HG03280 (cell line): ENCODE data around the gene PROB1.
"Not testable (repeated sequence)": the region's sequence is repeated elsewhere in the genome, so short reads cannot be mapped to it uniquely, and the experiment has no call there.

Source experiments
- ATAC-seq: cut with Tn5 transposase; IDR thresholded peaks from one replicate; pipeline ENCODE4 v1.9.1; 2021; ENCODE audit warnings: mild to moderate bottlenecking, moderate library complexity; ENCODE audit not compliant: unreplicated experiment

Gene PROB1

GRCh38 chr5:139379626-139380449 is 15.1 kb downstream of the PROB1 start:
- ATAC-seq = no peak

GRCh38 chr5:139378941-139379361 is 16.0 kb downstream of the PROB1 start:
- no peak for ATAC-seq

GRCh38 chr5:139378101-139378825 is 16.6 kb downstream of the PROB1 start:
- ATAC-seq = no peak

- no peak for ATAC-seq
Measured at GRCh38 chr5:139377226-139377625, 17.7 kb downstream of the PROB1 start.

GRCh38 chr5:139376364-139376763 is 18.5 kb downstream of the PROB1 start:
- ATAC-seq = no peak

- ATAC-seq = no peak
Measured at GRCh38 chr5:139374909-139375308, 20.0 kb downstream of the PROB1 start.

- no peak for ATAC-seq
Measured at GRCh38 chr5:139371482-139372435, 23.1 kb downstream of the PROB1 start.

- no peak for ATAC-seq
Measured at GRCh38 chr5:139369181-139369580, 25.7 kb downstream of the PROB1 start.

- ATAC-seq = no peak
Measured at GRCh38 chr5:139368613-139369012, 26.3 kb downstream of the PROB1 start.

- no peak for ATAC-seq
Measured at GRCh38 chr5:139364466-139364865, 30.4 kb downstream of the PROB1 start.

- ATAC-seq = no peak
Measured at GRCh38 chr5:139363937-139364336, 31.0 kb downstream of the PROB1 start.

- no peak for ATAC-seq
Measured at GRCh38 chr5:139361835-139362429, 33.0 kb downstream of the PROB1 start.

GRCh38 chr5:139360384-139360783 is 34.5 kb downstream of the PROB1 start:
- no peak for ATAC-seq

GRCh38 chr5:139358064-139358463 is 36.8 kb downstream of the PROB1 start:
- no peak for ATAC-seq

- ATAC-seq = not testable (repeated sequence)
Measured at GRCh38 chr5:139355900-139356299, 39.0 kb downstream of the PROB1 start.

GRCh38 chr5:139354186-139354585 is 40.7 kb downstream of the PROB1 start:
- no peak for ATAC-seq

- ATAC-seq = not testable (repeated sequence)
Measured at GRCh38 chr5:139347863-139348262, 47.0 kb downstream of the PROB1 start.

GRCh38 chr5:139345442-139345841 is 49.5 kb downstream of the PROB1 start:
- not testable (repeated sequence) for ATAC-seq

- no peak for ATAC-seq
Measured at GRCh38 chr5:139344177-139344576, 50.7 kb downstream of the PROB1 start.

- ATAC-seq = no peak
Measured at GRCh38 chr5:139343476-139343875, 51.4 kb downstream of the PROB1 start.

- peak; percentile 53 for ATAC-seq
Measured at GRCh38 chr5:139342423-139342723, 52.5 kb downstream of the PROB1 start.
